Measurements from ENCODE around the gene GET3. TPM values are rescaled to one million over a fixed set of nuclear protein-coding genes. Genes with fewer than 3 reads are reported as not detected.

The GET3 gene
- polyA plus RNA-seq, 1 of the 3 experiments (the other 2 are of a cell fraction) = 264 TPM

- Histone ChIP-seq H3K4me1 (ENCODE audit: control insufficient read depth in 1 of 2, insufficient read depth in 2 of 2, low read depth in 1 of 2, low read length in 1 of 2) (no peaks in the 10 kb centered on the region), H3F3A (replicated peaks; ENCODE audit: insufficient read depth) (peaks cover 4% of the 10 kb centered on the region), H4K20me1 (ENCODE audit: insufficient read depth) (no peaks in the 10 kb centered on the region), H3K9me2 (no peaks in the 10 kb centered on the region), H3K79me2 (ENCODE audit: insufficient read depth) (no peaks in the 10 kb centered on the region), H3K36me3 (replicated peaks in 1 of 2; ENCODE audit: control insufficient read depth in 1 of 2, insufficient read depth in 2 of 2, low read length in 1 of 2) (peaks cover 0 to 3% of the 10 kb centered on the region in 2 experiments), H2AFZ (ENCODE audit: low read depth) (no peak overlapping the region), H3K27me3 (ENCODE audit: insufficient read depth) (no peaks in the 10 kb centered on the region), H3K9me3 (no peaks in the 10 kb centered on the region), H3K27ac (ENCODE audit: low read depth in 2 of 2, low read length in 1 of 2) (no peak overlapping the region), H3K4me3 (ENCODE audit: low read depth in 2 of 2, low read length in 1 of 2) (no peak overlapping the region), H3K9ac (no peak overlapping the region), H3K4me2 (no peak overlapping the region)
- DNase-seq = no peak
- TF ChIP-seq TCF12 (IDR thresholded peaks at IDR 0.05) = no peak
- TF ChIP-seq IRF3 (IDR thresholded peaks at IDR 0.05; ENCODE audit: low read depth, low read length) = no peak
- TF ChIP-seq EP300 (IDR thresholded peaks at IDR 0.05; ENCODE audit: borderline replicate concordance in 1 of 2, low read depth in 1 of 2, low read length in 1 of 2) = no peak
- no peak for TF ChIP-seq CHD2 (IDR thresholded peaks at IDR 0.05; ENCODE audit: low read length, partially characterized antibody)
- no peak for TF ChIP-seq TAF1 (IDR thresholded peaks at IDR 0.05; ENCODE audit: borderline replicate concordance, low read depth, low read length)
- TF ChIP-seq USF1 (IDR thresholded peaks at IDR 0.05; ENCODE audit: borderline replicate concordance, low read depth) = no peak
- TF ChIP-seq ZBTB33 (IDR thresholded peaks at IDR 0.05; ENCODE audit: borderline replicate concordance, low read depth) = no peak
- TF ChIP-seq POLR2AphosphoS5 (IDR thresholded peaks at IDR 0.05; ENCODE audit: low read depth, low read length) = no peak
- no peak for TF ChIP-seq YY1 (IDR thresholded peaks at IDR 0.05; ENCODE audit: low read depth)
- no peak for TF ChIP-seq USF2 (IDR thresholded peaks at IDR 0.05; ENCODE audit: borderline replicate concordance, low read depth, low read length)
- no peak for TF ChIP-seq SMC3 (IDR thresholded peaks at IDR 0.05; ENCODE audit: low read depth, low read length)
- no peak for TF ChIP-seq RCOR1 (IDR thresholded peaks at IDR 0.05; ENCODE audit: low read length)
- no peak for TF ChIP-seq RAD21 (IDR thresholded peaks at IDR 0.05; ENCODE audit: low read length)
- no peak for TF ChIP-seq EZH2phosphoT487 (IDR thresholded peaks at IDR 0.05; ENCODE audit: borderline replicate concordance, low read depth)
- TF ChIP-seq CTCF (IDR thresholded peaks at IDR 0.05) = no peak
- WGBS (ENCODE audit: low lambda C conversion rate) = 80% methylated on average over 1 of the region's 12 CpGs
- ChIA-PET CTCF (no interaction called here), POLR2A (no interaction called here)
Measured at GRCh38 chr19:12689012-12689411, 48.3 kb upstream of the GET3 start.
